IMR-90 (cell line): ENCODE measurements around the gene CHDH. TPM values are rescaled to one million over a fixed set of nuclear protein-coding genes. Genes with fewer than 3 reads are reported as not detected.

ENCODE experiments used
- ATAC-seq: fragments of 200-7000 bp; cut with Tn5 transposase; 2 replicates; pipeline ENCODE4 v1.9.1; 2020; ENCODE audit warnings: low read depth, mild to moderate bottlenecking, moderate library complexity
- BruUV-seq: library from RNA; stranded (reverse); fragments of 400-500 nt; replicated peaks from 2 replicates; lab custom pipeline; 2021; lab: Mats Ljungman, UMichigan
- CTCF ChIA-PET: fragments of 300-600 bp; formaldehyde crosslinking; extraction: SDS; loops from one replicate; lab custom pipeline; 2021; ENCODE audit warnings: antibody characterized with exemption; lab: Yijun Ruan, JAX
- POLR2A ChIA-PET: fragments of 300-600 bp; sonication (Branson Sonifier 250); formaldehyde crosslinking; loops from one replicate; lab custom pipeline; 2022; ENCODE audit warnings: antibody characterized with exemption; ENCODE audit not compliant: unreplicated experiment; lab: Charles Lee
- DNase-seq: peaks from one replicate; pipeline ENCODE4 v3.0.0; 2013
- H2AFZ ChIP-seq: replicated peaks from 2 replicates; pipeline ENCODE3; 2013; ENCODE audit warnings: low read length, mild to moderate bottlenecking; ENCODE audit not compliant: poor library complexity
- H2AK5ac ChIP-seq: 2 replicates; pipeline ENCODE4 v1.6.1; 2013; ENCODE audit warnings: low read depth, low read length, inconsistent platforms
- H2AK9ac ChIP-seq: replicated peaks from 2 replicates; pipeline ENCODE3; 2013; ENCODE audit warnings: mild to moderate bottlenecking, low read depth, low read length, moderate library complexity; ENCODE audit not compliant: poor library complexity
- H2BK120ac ChIP-seq: 2 replicates; pipeline ENCODE4 v1.6.1; 2013; ENCODE audit warnings: low read depth, low read length, inconsistent platforms
- H2BK15ac ChIP-seq: 3 replicates; pipeline ENCODE4 v1.6.1; 2013; ENCODE audit warnings: low read depth, low read length, inconsistent platforms
- H2BK20ac ChIP-seq: 2 replicates; pipeline ENCODE4 v1.6.1; 2013; ENCODE audit warnings: low read depth, mild to moderate bottlenecking, inconsistent platforms, low read length, moderate library complexity
- H2BK5ac ChIP-seq: 2 replicates; pipeline ENCODE4 v1.6.1; 2013; ENCODE audit warnings: mild to moderate bottlenecking, low read depth, low read length, inconsistent platforms; ENCODE audit not compliant: poor library complexity, severe bottlenecking
- H3K14ac ChIP-seq: replicated peaks from 2 replicates; pipeline ENCODE4 v1.6.1; 2013; ENCODE audit warnings: low read depth, low read length, inconsistent platforms
- H3K18ac ChIP-seq: 2 replicates; pipeline ENCODE4 v1.6.1; 2013; ENCODE audit warnings: low read depth, low read length, control low read depth
- H3K23ac ChIP-seq: 2 replicates; pipeline ENCODE4 v1.6.1; 2013; ENCODE audit warnings: low read depth, low read length, inconsistent platforms
- H3K27ac ChIP-seq: 2 replicates; pipeline ENCODE4 v1.5.1; 2013; ENCODE audit warnings: mild to moderate bottlenecking, control low read depth, low read length; ENCODE audit not compliant: insufficient read depth
- H3K27me3 ChIP-seq: 2 replicates; pipeline ENCODE4 v1.6.1; 2013; ENCODE audit warnings: low read length; ENCODE audit not compliant: control insufficient read depth, insufficient read depth
- H3K36me3 ChIP-seq: 2 replicates; pipeline ENCODE4 v1.6.1; 2013; ENCODE audit warnings: low read length, mixed read lengths; ENCODE audit not compliant: control insufficient read depth, insufficient read depth
- H3K4ac ChIP-seq: 2 replicates; pipeline ENCODE4 v1.6.1; 2013; ENCODE audit warnings: low read depth, low read length, inconsistent platforms
- H3K4me1 ChIP-seq: 2 replicates; pipeline ENCODE4 v1.6.1; 2013; ENCODE audit warnings: low read length, mixed read lengths; ENCODE audit not compliant: control insufficient read depth, insufficient read depth
- H3K4me2 ChIP-seq: 2 replicates; pipeline ENCODE4 v1.6.1; 2013; ENCODE audit warnings: low read depth, mild to moderate bottlenecking, control low read depth, low read length, moderate library complexity
- H3K4me3 ChIP-seq: 2 replicates; pipeline ENCODE4 v1.5.1; 2013; ENCODE audit warnings: low read depth, mild to moderate bottlenecking, control low read depth, low read length, moderate library complexity; ENCODE audit not compliant: insufficient read depth
- H3K56ac ChIP-seq: 2 replicates; pipeline ENCODE4 v1.6.1; 2013; ENCODE audit warnings: low read length, inconsistent platforms; ENCODE audit not compliant: insufficient read depth; ENCODE audit errors: extremely low read depth
- H3K79me1 ChIP-seq, 2 experiments: 2 replicates each; pipeline ENCODE4 v1.6.1; 2013; ENCODE audit warnings: low read length in 2 of 2, inconsistent platforms in 1 of 2, low read depth in 1 of 2
- H3K9ac ChIP-seq: 2 replicates; pipeline ENCODE4 v1.6.1; 2013; ENCODE audit warnings: low read depth, low read length, control low read depth
- H3K9me1 ChIP-seq: 2 replicates; pipeline ENCODE4 v1.6.1; 2013; ENCODE audit warnings: low read length, inconsistent platforms; ENCODE audit not compliant: insufficient read depth
- H3K9me3 ChIP-seq: 2 replicates; pipeline ENCODE4 v1.6.1; 2013; ENCODE audit warnings: low read length; ENCODE audit not compliant: control insufficient read depth, insufficient read depth
- H4K20me1 ChIP-seq: 2 replicates; pipeline ENCODE4 v1.6.1; 2013; ENCODE audit warnings: low read length, inconsistent platforms; ENCODE audit not compliant: insufficient read depth
- H4K5ac ChIP-seq: 2 replicates; pipeline ENCODE4 v1.6.1; 2013; ENCODE audit warnings: mild to moderate bottlenecking, low read depth, low read length, control low read depth
- H4K8ac ChIP-seq, 2 experiments: 2 replicates each; pipeline ENCODE4 v1.6.1; 2013; ENCODE audit warnings: low read depth in 2 of 2, low read length in 2 of 2, control low read depth in 1 of 2, inconsistent platforms in 1 of 2
- H4K91ac ChIP-seq: 2 replicates; pipeline ENCODE4 v1.6.1; 2013; ENCODE audit warnings: low read depth, low read length, inconsistent platforms; ENCODE audit not compliant: insufficient read depth
- CTCF ChIP-seq: conservative IDR thresholded peaks from 2 replicates; pipeline ENCODE4 v1.5.1; 2012; ENCODE audit warnings: mild to moderate bottlenecking, low read depth, low read length, improper control_type of control experiment
- ELK1 ChIP-seq: fragments of 150-350 bp; IDR thresholded peaks from 2 replicates; pipeline ENCODE4 v1.6.1; 2016; ENCODE audit warnings: low read depth, mild to moderate bottlenecking, low read length, moderate library complexity, borderline replicate concordance
- MAZ ChIP-seq: IDR thresholded peaks from 2 replicates; pipeline ENCODE4 v1.6.1; 2012; ENCODE audit warnings: low read depth, mild to moderate bottlenecking, low read length, improper control_type of control experiment, moderate library complexity, borderline replicate concordance
- NFE2L2 ChIP-seq: fragments of 150-350 bp; IDR thresholded peaks from 2 replicates; pipeline ENCODE4 v1.6.1; 2016; ENCODE audit warnings: low read depth, mild to moderate bottlenecking, low read length
- USF2 ChIP-seq: fragments of 150-350 bp; IDR thresholded peaks from 2 replicates; pipeline ENCODE4 v1.6.1; 2017; ENCODE audit warnings: mild to moderate bottlenecking, antibody characterized with exemption, low read length, low read depth
- WGBS, 2 experiments: methylation state at CpG; one replicate each; pipeline versions ENCODE4 v1.1.5 to v1.1.7; 2013; ENCODE audit warnings: missing lambda C conversion rate in 2 of 2; ENCODE audit not compliant: insufficient read length in 1 of 2; ENCODE audit errors: extremely low coverage in 2 of 2; 5-methylcytosine and 5-hydroxymethylcytosine counted together
- dilution Hi-C: fragments of 300-500 bp; cut with HindIII; formaldehyde crosslinking; loops from one replicate; pipeline ENCODE4 v1.14.3; 2018; ENCODE audit warnings: low sequenced_read_pairs; ENCODE audit not compliant: unreplicated experiment
- in situ Hi-C: fragments of 300-500 bp; cut with MboI; formaldehyde crosslinking; loops from 3 replicates; pipeline ENCODE4 v1.14.3; 2019; ENCODE audit warnings: low sequenced_read_pairs, inconsistent platforms, mixed read lengths
- intact Hi-C: fragments of 100-400 bp; cut with micrococcal nuclease; formaldehyde crosslinking; loops from 2 replicates; pipeline ENCODE4 v1.10.0; 2022
- polyA plus RNA-seq, 3 experiments: library from polyadenylated mRNA; depleted of rRNA; stranded (reverse); fragments of >200 nt; gene quantifications; 2 replicates each; pipeline ENCODE4 v1.2.3, GENCODE V29; 2012; ENCODE audit warnings: low replicate concordance in 1 of 3
- total RNA-seq: library from RNA; depleted of rRNA; stranded (reverse); fragments of >200 nt; gene quantifications from 2 replicates; pipeline ENCODE4 v1.2.3, GENCODE V29; 2012

CHDH gene
- total and polyA plus RNA-seq, 2 of the 4 experiments (the other 2 are of a cell fraction): under 0.01 to 0.19 TPM

- Histone ChIP-seq H3K79me1 (no peaks in the 10 kb centered on the region), H4K20me1 (no peaks in the 10 kb centered on the region), H2AK5ac (no peak overlapping the region), H2BK15ac (no peak overlapping the region), H2BK20ac (no peak overlapping the region), H3K9me1 (no peaks in the 10 kb centered on the region), H2BK5ac (no peak overlapping the region), H3K18ac (no peak overlapping the region), H4K5ac (no peak overlapping the region), H3K14ac (no peak overlapping the region), H4K8ac (no peak overlapping the region), H2AFZ (no peak overlapping the region), H4K91ac (no peak overlapping the region), H2BK120ac (no peak overlapping the region), H3K27ac (no peak overlapping the region), H3K36me3 (no peaks in the 10 kb centered on the region), H3K23ac (no peak overlapping the region), H2AK9ac (no peak overlapping the region), H3K56ac (no peak overlapping the region), H3K27me3 (peaks cover 7% of the 10 kb centered on the region), H3K4ac (no peak overlapping the region), H3K9me3 (no peaks in the 10 kb centered on the region), H3K4me2 (no peak overlapping the region), H3K4me1 (no peaks in the 10 kb centered on the region), H3K4me3 (no peak overlapping the region), H3K9ac (no peak overlapping the region)
- ChIA-PET POLR2A (no interaction called here), CTCF (no interaction called here)
- TF ChIP-seq NFE2L2 (no peak), CTCF (no peak), ELK1 (no peak), USF2 (no peak), MAZ (no peak)
- intact Hi-C loops: no loop called here
- DNase-seq: no peak
- no peak for ATAC-seq
- in situ Hi-C loops: no loop called here
- dilution Hi-C loops: no loop called here
- WGBS, 2 experiments: no CpG with 5 or more reads among the region's 5 CpGs
- no TSS peak for BruUV-seq
These were observed 26.1 kb downstream of the CHDH start for GRCh38 chr3:53820084-53820483.
